Caco-2 (cell line): ENCODE measurements around the gene AIG1. TPM values are rescaled to one million over a fixed set of nuclear protein-coding genes. Genes with fewer than 3 reads are reported as not detected.

ENCODE experiments used
- BruUV-seq: library from RNA; stranded (reverse); fragments of 400-500 nt; replicated peaks from 2 replicates; lab custom pipeline; 2021; lab: Mats Ljungman, UMichigan
- CTCF ChIA-PET: fragments of 300-600 bp; sonication (Branson Sonifier 250); formaldehyde crosslinking; loops from one replicate; lab custom pipeline; 2022; ENCODE audit warnings: antibody characterized with exemption; lab: Charles Lee
- POLR2A ChIA-PET: fragments of 300-600 bp; sonication (Branson Sonifier 250); formaldehyde crosslinking; loops from one replicate; lab custom pipeline; 2022; ENCODE audit warnings: antibody characterized with exemption; lab: Charles Lee
- DNase-seq, 2 experiments: peaks; one replicate each; pipeline versions ENCODE4 v3.0.0 to v3.0.0-alpha.2; 2020 to 2022
- H3K27me3 ChIP-seq: replicated peaks from 2 replicates; pipeline ENCODE4 v1.6.0; 2011; ENCODE audit warnings: low read length; ENCODE audit not compliant: control insufficient read depth, insufficient read depth
- H3K36me3 ChIP-seq: 2 replicates; pipeline ENCODE4 v1.5.1; 2011; ENCODE audit warnings: low read length; ENCODE audit not compliant: control insufficient read depth, insufficient read depth
- H3K4me1 ChIP-seq: fragments of 250-450 bp; sonication (Bioruptor Pico); 2 replicates; pipeline ENCODE4 v1.5.1; 2020; ENCODE audit warnings: mild to moderate bottlenecking
- H3K4me3 ChIP-seq: 2 replicates; pipeline ENCODE4 v1.5.1; 2011; ENCODE audit warnings: low read depth, mild to moderate bottlenecking, control low read depth, low read length
- H3K9me3 ChIP-seq: fragments of 250-450 bp; sonication (Bioruptor Pico); 2 replicates; pipeline ENCODE4 v1.5.1; 2020; ENCODE audit warnings: mild to moderate bottlenecking, moderate library complexity
- H3K27ac Mint-ChIP-seq: one replicate; pipeline ENCODE4 v1.8.0; 2022; ENCODE audit warnings: mixed read lengths; ENCODE audit not compliant: unreplicated experiment
- H3K27me3 Mint-ChIP-seq: one replicate; pipeline ENCODE4 v1.8.0; 2022; ENCODE audit warnings: mixed read lengths; ENCODE audit not compliant: insufficient read depth, unreplicated experiment
- H3K36me3 Mint-ChIP-seq: one replicate; pipeline ENCODE4 v1.8.0; 2022; ENCODE audit warnings: mild to moderate bottlenecking, mixed read lengths; ENCODE audit not compliant: insufficient read depth, unreplicated experiment
- H3K4me1 Mint-ChIP-seq: one replicate; pipeline ENCODE4 v1.8.0; 2022; ENCODE audit warnings: low read depth, mixed read lengths; ENCODE audit not compliant: unreplicated experiment
- H3K4me3 Mint-ChIP-seq: one replicate; pipeline ENCODE4 v1.8.0; 2022; ENCODE audit warnings: mild to moderate bottlenecking, moderate library complexity, mixed read lengths; ENCODE audit not compliant: unreplicated experiment
- H3K9me3 Mint-ChIP-seq: one replicate; pipeline ENCODE4 v1.8.0; 2022; ENCODE audit warnings: mixed read lengths; ENCODE audit not compliant: unreplicated experiment
- intact Hi-C: fragments of 100-400 bp; cut with micrococcal nuclease; formaldehyde crosslinking; loops from one replicate; pipeline ENCODE4 v1.10.0; 2022; ENCODE audit not compliant: unreplicated experiment
- total RNA-seq: library from RNA; stranded (reverse); gene quantifications from 2 replicates; pipeline ENCODE4 v1.2.3, GENCODE V29; 2022
- TF ChIP-seq, protein P1 (sequence below), 2 experiments: fragments of 200-600 bp in 1 of 2; IDR thresholded peaks; 1 replicate in 1 of 2; 2 replicates in 1 of 2; pipeline versions ENCODE4 v1.5.1 to v1.8.0; 2011 to 2022; ENCODE audit warnings: antibody characterized with exemption in 1 of 2, control low read depth in 1 of 2, inconsistent platforms in 1 of 2, low read depth in 1 of 2, low read length in 1 of 2, mild to moderate bottlenecking in 1 of 2, moderate library complexity in 1 of 2; ENCODE audit not compliant: insufficient read depth in 1 of 2, severe bottlenecking in 1 of 2, unreplicated experiment in 1 of 2

Gene AIG1
- total RNA-seq, 1 experiment from 2014 or later = 27.6 TPM

GRCh38 chr6:143022587-143022986, 38.1 kb upstream of the AIG1 start:
- no peak for DNase-seq
- H3K9me3 ChIP-seq = no peaks in the 10 kb centered on the region
- no peaks in the 10 kb centered on the region for H3K9me3 Mint-ChIP-seq
- intact Hi-C loops = loop anchor here (10.0 kb wide), 1 partner anchor 548 kb away; no protein-coding TSS in a partner anchor
- no peaks in the 10 kb centered on the region for H3K27me3 ChIP-seq
- H3K4me1 Mint-ChIP-seq = no peaks in the 10 kb centered on the region
- H3K36me3 ChIP-seq = no peaks in the 10 kb centered on the region
- H3K36me3 Mint-ChIP-seq = no peaks in the 10 kb centered on the region
- POLR2A ChIA-PET = no interaction called here
- CTCF ChIA-PET = no interaction called here
- BruUV-seq = no TSS peak
- no peaks in the 10 kb centered on the region for H3K4me1 ChIP-seq
- no peak overlapping the region for H3K4me3 ChIP-seq
- no peaks in the 10 kb centered on the region for H3K27me3 Mint-ChIP-seq
- H3K27ac Mint-ChIP-seq = no peak overlapping the region
- no peak overlapping the region for H3K4me3 Mint-ChIP-seq
- TF ChIP-seq, protein P1, sequence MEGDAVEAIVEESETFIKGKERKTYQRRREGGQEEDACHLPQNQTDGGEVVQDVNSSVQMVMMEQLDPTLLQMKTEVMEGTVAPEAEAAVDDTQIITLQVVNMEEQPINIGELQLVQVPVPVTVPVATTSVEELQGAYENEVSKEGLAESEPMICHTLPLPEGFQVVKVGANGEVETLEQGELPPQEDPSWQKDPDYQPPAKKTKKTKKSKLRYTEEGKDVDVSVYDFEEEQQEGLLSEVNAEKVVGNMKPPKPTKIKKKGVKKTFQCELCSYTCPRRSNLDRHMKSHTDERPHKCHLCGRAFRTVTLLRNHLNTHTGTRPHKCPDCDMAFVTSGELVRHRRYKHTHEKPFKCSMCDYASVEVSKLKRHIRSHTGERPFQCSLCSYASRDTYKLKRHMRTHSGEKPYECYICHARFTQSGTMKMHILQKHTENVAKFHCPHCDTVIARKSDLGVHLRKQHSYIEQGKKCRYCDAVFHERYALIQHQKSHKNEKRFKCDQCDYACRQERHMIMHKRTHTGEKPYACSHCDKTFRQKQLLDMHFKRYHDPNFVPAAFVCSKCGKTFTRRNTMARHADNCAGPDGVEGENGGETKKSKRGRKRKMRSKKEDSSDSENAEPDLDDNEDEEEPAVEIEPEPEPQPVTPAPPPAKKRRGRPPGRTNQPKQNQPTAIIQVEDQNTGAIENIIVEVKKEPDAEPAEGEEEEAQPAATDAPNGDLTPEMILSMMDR (IDR thresholded peaks at IDR 0.05; ENCODE audit: insufficient read depth in 1 of 2, low read depth in 1 of 2, low read length in 1 of 2, severe bottlenecking in 1 of 2, unreplicated experiment in 1 of 2) = no peak

- Histone ChIP-seq H3K4me3 (no peak overlapping the region), H3K9me3 (no peaks in the 10 kb centered on the region), H3K27me3 (no peaks in the 10 kb centered on the region), H3K4me1 (no peaks in the 10 kb centered on the region), H3K36me3 (no peaks in the 10 kb centered on the region)
- H3K4me1 Mint-ChIP-seq = no peaks in the 10 kb centered on the region
- no TSS peak for BruUV-seq
- POLR2A ChIA-PET = no interaction called here
- DNase-seq = no peak
- H3K4me3 Mint-ChIP-seq = no peak overlapping the region
- no peaks in the 10 kb centered on the region for H3K27me3 Mint-ChIP-seq
- intact Hi-C loops = loop anchor here (10.0 kb wide), 1 partner anchor 549 kb away; no protein-coding TSS in a partner anchor
- no peaks in the 10 kb centered on the region for H3K9me3 Mint-ChIP-seq
- H3K36me3 Mint-ChIP-seq = no peaks in the 10 kb centered on the region
- CTCF ChIA-PET = no interaction called here
- no peak overlapping the region for H3K27ac Mint-ChIP-seq
- TF ChIP-seq, protein P1 (IDR thresholded peaks at IDR 0.05; ENCODE audit: insufficient read depth in 1 of 2, low read depth in 1 of 2, low read length in 1 of 2, severe bottlenecking in 1 of 2, unreplicated experiment in 1 of 2) = no peak
Measured at GRCh38 chr6:143023695-143024094, 37.0 kb upstream of the AIG1 start.

GRCh38 chr6:143024977-143025376, 35.7 kb upstream of the AIG1 start:
- Mint-ChIP-seq H3K27ac (no peak overlapping the region), H3K27me3 (no peaks in the 10 kb centered on the region), H3K36me3 (no peaks in the 10 kb centered on the region), H3K4me1 (no peaks in the 10 kb centered on the region), H3K4me3 (no peak overlapping the region), H3K9me3 (no peaks in the 10 kb centered on the region)
- TF ChIP-seq, protein P1 (IDR thresholded peaks at IDR 0.05; ENCODE audit: insufficient read depth in 1 of 2, low read depth in 1 of 2, low read length in 1 of 2, severe bottlenecking in 1 of 2, unreplicated experiment in 1 of 2) = no peak
- CTCF ChIA-PET = no interaction called here
- intact Hi-C loops = loop anchor here (10.0 kb wide), 1 partner anchor 550 kb away; no protein-coding TSS in a partner anchor
- BruUV-seq = no TSS peak
- POLR2A ChIA-PET = no interaction called here
- no peaks in the 10 kb centered on the region for H3K27me3 ChIP-seq
- no peak overlapping the region for H3K4me3 ChIP-seq
- H3K9me3 ChIP-seq = no peaks in the 10 kb centered on the region
- no peak for DNase-seq
- H3K4me1 ChIP-seq = no peaks in the 10 kb centered on the region
- H3K36me3 ChIP-seq = no peaks in the 10 kb centered on the region
